ENCODE measurements around the gene LEMD2. TPM values are rescaled to one million over a fixed set of nuclear protein-coding genes. Genes with fewer than 3 reads are reported as not detected.

The LEMD2 gene
- total RNA-seq, 1 donor from 2014 or later, result 58.5 TPM

- no peak for DNase-seq
Measured at GRCh38 chr6:33792981-33793380, 4.1 kb upstream of the LEMD2 start.

DNA sequence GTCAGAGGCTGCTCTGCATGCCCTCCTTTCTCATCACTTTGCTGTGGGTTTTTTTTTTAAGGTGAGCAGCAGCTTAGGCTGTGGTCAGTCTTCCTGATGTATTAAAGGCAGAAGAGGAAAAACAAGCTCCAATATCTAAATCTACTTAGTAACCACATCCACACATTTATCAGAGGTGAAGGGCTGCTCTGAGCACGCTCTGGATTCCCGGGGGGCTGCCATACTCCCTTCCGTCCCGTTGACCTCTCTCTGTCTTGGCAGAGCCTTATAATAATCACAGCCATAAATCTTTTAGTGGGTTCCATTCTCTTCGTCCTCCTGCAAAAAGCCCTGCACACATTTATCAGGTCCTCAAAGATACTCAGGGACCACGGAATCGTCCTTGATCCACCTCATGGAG lies 2.7 kb upstream of the LEMD2 start:
- DNase-seq, result no peak

DNA sequence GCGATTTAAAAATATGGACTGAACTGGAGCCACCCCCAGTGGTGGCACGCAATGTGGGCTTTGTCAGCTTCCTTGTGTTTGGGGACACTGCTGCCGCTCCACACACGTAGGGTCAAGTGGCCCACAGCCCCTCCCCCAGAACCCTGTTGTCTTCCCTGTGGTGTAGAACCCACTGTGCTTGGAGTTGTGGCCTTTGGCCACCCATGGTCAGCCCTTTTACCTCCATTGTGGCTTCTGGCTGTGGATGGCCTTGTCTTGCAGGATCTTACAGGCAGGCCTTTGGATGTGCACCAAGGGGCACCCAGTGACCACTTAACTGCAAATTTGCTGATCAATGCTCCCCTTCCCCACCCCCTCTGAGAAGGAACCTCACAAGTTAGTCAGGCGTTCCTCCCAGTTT lies 2.0 kb upstream of the LEMD2 start:
- no peak for DNase-seq

- DNase-seq, result no peak
Measured at GRCh38 chr6:33790379-33790778, 1.4 kb upstream of the LEMD2 start.

DNA sequence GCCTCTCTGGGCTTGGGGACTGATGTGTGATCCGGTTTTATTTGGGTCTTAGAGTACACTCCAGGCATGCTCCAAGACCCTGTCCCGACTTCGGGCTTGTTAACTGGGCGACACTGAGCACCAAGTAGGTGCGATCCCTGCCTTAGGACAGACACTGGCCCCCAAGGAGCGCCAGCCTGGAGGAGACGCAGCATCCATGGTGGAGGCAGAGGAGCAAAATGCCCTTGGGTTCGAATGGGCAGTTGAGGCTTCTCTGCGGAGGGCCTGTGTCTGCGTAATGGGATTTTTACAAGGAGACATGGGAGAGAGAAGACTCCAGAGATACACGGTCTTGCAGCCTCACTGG lies 593 bp upstream of the LEMD2 start:
- no peak for DNase-seq

- peak; percentile 81 for DNase-seq
Measured at GRCh38 chr6:33787954-33788693, 806 bp downstream of the LEMD2 start.

- DNase-seq, result peak; percentile 79
Measured at GRCh38 chr6:33787346-33787953, 1.5 kb downstream of the LEMD2 start.

GRCh38 chr6:33786736-33787135 lies 2.2 kb downstream of the LEMD2 start:
- peak; percentile 7 for DNase-seq

- peak; percentile 76 for DNase-seq
Measured at GRCh38 chr6:33785778-33786177, 3.2 kb downstream of the LEMD2 start.

DNA sequence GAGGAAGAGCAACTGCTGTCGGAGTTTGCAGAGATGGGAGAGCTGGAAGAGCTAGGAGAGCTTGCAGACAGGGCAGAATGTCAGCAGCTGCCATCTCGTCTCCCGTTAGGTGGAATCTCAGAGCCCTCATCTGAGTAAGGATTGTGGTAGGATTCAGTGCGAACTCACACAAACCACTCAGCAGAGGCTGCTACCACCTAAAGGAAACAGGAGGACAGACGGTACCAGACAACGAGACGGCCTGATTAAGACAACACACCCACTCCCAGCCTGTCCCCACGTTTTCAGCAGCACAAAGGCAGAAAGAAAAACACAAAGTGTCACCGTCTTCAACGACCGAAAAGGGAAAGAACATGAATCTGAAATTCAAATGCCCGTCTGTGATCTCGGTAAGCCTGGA lies 4.1 kb downstream of the LEMD2 start:
- DNase-seq, result peak; percentile 29

DNA sequence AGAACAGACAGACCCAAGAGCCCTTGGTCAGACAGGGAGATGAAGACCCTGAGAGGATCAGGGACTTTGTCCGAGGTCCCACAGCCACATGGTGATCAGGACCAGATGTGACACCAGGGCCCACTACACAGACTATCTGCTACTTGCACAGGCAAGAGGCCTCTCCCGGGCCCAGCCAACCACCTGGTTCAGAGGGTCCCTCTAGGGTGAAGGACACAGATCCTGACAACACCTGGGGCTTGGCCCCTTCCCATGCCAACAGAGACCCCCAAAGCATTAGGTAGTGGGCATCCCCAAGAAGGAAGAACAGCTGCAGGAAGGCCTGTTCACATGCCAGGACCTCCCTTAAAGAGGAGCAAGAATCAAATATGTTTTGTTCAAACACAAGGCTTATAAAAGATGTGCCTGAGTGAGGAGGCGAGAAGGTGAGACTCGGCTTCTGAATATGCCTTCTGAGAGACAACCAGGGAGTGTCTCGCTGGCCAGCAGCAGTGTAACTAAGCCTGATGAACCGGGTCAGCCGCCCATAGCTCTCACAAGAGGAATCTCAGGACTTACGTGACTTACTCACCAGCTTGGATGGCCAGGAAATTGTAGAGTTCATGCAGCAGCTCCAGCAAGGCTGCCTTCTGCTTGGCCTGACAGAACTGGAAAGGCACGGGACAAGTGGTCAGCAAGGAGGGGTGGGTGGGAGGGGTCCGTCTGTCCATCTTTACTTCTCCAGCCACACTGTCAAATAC lies 5.0 kb downstream of the LEMD2 start:
- peak; percentile 39 for DNase-seq

DNA sequence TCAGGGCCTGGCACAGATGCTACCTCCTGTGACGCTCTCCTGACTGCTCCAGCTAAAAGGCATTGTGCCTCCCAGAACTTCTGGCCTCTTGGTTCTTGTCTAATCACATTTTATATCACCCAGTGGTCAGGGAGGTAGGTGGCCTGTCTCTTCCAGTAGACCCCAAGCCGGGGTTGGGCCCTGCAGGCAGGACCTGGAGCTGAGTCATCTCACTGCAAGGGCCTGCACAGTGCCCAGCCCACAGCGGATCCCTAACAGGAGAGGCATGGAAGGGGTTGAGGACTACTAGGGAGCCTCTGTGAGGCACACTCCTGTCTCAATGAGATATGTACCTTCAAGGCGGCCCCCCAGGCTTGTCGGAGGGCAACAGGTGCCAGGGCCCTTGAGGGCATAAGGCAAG lies 6.4 kb downstream of the LEMD2 start:
- DNase-seq, result no peak

DNA sequence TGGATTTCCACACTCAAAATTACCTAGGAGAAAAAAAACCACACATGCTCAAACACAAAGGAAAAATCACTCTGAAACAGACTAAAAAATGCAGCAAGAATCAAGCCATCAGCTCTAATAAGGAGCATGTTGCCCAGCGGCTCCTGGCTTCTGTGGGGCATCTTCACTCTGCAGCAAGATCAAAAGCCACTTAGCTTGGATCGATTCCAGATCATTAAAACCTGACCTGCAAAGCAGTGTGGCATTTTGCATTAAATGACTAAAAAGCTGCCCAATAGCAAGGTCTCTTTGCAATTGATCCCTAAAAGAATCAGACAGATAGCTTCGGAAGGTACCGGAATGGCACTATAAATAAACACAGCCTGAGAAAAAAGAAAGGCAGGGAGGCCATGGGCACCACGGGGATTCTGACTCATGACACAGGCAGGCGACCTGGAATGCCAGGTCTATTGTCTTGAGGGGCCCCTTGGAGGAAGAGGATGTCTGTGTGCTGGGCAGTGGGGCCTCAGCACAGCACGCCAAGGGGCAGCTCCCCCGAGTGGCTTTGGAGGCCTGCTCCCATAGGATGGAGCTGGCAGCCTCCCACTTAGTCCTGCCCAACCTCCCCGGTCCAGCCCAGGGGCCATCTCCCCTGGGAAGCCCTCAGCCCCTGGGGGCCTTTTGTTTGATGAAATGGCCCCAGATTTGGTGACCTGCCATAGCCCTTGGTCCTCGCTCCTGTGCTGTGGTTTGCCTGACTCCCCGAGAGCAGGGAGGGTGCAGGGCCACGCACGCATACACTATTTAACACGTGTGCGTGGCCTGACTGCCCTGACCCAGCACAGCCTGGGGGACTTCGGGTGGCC lies 7.6 kb downstream of the LEMD2 start:
- peak; percentile 96 for DNase-seq

- peak; percentile 11 for DNase-seq
Measured at GRCh38 chr6:33779895-33780294, 9.0 kb downstream of the LEMD2 start.

DNA sequence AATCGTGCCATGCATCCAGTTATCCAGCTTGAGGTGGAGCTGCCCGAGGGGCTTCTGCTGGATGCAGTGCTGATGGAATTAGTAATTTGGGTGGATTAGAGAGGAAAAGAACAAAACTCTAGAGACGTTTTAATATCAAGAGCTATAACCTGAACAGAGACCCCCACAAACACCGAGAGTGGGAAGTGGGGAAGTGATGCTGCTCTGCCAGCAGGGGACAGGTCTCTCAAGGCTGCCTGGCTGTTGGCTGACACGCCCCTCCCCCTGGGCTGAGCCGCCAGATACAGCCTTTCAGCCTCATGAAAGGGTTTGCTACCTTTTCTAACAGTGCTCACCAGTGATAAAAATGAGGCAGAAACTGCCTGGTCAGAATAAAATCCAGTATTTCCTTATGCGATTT lies 9.6 kb downstream of the LEMD2 start:
- peak; percentile 45 for DNase-seq

DNA sequence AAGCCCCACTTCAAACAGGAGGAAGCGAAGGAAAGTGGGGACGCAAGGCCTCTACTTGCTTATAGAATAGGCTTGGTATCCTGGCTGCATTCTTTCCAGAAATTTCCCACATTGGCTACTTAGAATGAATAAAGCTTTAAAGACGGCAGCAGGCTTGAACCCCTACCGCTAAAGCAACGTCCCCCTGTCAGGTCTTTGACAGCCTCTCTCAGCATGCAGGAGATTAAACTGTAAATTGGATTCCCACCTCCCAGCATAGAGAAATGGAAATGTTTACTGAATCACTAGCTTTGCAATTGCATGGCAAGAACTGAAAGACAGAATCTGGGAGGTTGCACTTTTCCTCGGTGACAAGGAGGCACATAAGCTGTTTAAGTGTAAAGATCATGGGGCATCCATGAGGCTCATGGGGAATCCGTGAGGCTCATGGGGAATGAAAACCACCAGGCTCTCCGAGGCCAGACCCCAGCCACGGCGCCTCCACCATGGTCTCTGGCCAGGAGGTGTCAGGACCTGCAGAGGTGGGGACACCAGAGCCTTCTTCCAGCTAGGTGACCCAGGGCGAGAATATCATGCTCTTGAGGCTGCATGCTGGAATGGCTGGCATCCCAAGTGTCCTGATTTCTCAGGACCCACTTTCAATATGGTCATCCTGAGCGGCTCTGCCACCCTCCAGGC lies 10.3 kb downstream of the LEMD2 start:
- no peak for DNase-seq

DNA sequence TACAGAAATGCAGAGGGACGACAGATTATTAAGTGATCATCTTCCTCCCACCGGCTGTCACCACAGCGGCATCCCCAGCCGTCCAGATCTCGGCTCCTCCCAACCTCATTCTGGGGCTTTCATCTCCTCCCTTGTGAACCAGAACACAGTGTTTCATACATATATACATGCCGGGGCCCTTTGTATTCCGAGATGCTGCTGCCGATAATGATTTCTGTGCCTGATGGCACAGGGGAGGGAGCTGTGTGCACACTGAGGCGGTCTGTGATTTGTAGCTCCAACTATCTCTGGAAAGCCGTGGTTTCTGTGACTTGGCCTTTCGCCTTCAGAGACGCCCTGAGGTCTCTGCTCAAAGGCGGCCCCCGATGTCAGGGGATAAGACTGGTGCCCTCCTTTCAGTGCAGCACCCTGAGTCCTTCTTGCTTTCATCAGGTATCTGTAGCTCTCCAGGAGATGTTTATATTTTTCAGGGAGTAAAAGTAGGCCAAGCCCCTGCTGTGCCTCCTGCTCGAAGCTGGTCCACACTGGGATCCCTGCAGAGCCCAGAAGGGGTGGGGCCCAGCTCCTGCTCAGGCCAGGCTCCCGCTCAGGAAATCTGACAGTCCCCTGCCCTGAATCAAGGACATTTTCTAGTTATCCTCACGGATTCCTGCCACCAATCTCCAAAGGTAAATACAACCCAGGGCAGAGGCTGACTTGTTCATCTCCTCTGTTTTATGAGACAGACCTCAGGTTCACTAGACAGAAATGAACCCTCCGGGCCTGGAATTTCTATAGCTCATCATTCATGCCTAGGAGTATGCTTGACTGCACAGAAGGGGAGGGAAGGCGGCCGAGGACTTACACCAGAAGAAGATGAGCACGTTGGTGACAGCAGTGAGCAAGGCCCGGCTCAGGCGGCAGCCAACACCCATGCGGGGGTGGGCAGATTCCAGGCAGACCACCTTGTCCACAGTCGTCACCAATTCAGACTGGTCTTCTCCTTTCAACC lies 11.2 kb downstream of the LEMD2 start:
- DNase-seq, result no peak

DNA sequence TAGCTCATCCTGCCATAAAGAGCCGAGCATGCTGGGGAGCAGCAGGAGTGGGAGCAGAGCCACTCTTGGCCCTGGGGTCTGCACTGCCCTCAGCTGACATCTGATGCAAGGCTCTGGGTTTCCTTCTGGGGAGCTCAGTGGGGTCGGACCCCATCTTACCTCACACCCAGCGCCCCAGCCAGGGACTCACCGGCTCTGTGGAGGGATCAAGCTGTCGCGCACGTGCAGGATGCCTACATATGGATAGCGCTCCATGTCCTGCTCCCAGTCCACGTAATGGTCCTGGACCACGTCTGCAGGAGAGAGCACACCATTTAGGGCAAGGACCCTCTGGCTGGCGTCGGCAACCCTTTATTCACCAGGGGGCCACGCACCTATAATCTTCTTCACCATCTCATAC lies 12.2 kb downstream of the LEMD2 start:
- no peak for DNase-seq

GRCh38 chr6:33776186-33776585 lies 12.7 kb downstream of the LEMD2 start:
- no peak for DNase-seq

- no peak for DNase-seq
Measured at GRCh38 chr6:33774774-33775173, 14.2 kb downstream of the LEMD2 start.

DNA sequence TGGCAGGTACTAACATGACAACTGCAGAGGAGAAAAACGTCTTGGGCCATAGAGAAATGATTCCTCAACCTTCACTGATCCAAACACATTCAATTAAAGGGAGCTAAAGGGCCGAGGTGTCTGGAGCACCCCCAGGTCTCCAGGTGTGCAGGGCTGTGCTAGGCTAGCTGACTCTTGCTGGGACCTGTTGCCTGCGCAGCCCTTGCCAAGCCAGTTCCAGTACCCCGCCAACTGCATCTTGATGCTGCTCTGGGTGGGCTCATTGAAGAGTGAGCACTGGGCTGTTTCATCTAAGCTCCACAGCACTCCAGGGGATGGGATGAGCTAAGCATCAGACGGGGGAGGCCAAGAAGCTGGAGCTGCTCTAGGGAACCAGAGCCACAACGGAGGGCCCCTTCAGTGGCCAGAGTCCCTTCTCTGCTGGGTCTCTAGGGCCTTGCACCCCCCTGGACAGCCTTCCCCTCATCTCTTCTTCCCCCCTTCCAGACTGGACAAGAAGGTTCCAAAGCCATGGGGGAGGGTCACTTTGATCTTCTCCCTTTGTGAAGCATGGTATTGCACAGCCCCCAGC lies 15.9 kb downstream of the LEMD2 start:
- DNase-seq, result no peak
